GM12873 (cell line): ENCODE data around the gene KRT17.

Experiments used
- TF ChIP-seq, protein P1 (sequence below): IDR thresholded peaks from 2 replicates; pipeline ENCODE4 v1.5.1; 2012; ENCODE audit warnings: low read depth, mild to moderate bottlenecking, moderate library complexity, low read length, control low read depth; ENCODE audit not compliant: insufficient read depth; ENCODE audit errors: missing control alignments

KRT17 gene

GRCh38 chr17:41578538-41578937 is 45.8 kb downstream of the KRT17 start:
- TF ChIP-seq, protein P1, sequence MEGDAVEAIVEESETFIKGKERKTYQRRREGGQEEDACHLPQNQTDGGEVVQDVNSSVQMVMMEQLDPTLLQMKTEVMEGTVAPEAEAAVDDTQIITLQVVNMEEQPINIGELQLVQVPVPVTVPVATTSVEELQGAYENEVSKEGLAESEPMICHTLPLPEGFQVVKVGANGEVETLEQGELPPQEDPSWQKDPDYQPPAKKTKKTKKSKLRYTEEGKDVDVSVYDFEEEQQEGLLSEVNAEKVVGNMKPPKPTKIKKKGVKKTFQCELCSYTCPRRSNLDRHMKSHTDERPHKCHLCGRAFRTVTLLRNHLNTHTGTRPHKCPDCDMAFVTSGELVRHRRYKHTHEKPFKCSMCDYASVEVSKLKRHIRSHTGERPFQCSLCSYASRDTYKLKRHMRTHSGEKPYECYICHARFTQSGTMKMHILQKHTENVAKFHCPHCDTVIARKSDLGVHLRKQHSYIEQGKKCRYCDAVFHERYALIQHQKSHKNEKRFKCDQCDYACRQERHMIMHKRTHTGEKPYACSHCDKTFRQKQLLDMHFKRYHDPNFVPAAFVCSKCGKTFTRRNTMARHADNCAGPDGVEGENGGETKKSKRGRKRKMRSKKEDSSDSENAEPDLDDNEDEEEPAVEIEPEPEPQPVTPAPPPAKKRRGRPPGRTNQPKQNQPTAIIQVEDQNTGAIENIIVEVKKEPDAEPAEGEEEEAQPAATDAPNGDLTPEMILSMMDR, result no peak

DNA sequence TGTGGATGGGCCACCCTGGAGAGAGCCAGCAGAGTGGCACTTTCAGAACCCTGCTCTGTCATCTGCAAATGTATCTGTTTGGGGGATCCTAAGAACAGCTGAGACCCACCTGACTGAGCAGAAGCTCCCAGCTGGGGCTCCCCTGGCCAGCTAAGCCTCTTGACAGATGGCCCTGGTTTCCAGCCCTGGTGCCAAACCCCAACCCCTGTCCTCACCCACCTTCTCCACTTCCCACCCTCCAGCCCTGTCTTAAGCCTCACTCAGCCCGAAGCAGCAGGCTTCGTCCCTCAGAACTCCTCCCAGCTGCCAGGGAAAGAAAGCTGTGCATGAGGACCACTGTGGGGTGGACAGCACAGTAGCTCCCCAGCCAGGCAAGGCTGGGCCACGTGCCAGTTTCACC is 49.0 kb downstream of the KRT17 start:
- TF ChIP-seq, protein P1, result no peak

GRCh38 chr17:41571561-41572434 is 52.6 kb downstream of the KRT17 start, which contains the start of gene KRT9:
KRT9 (minus strand) TSS chr17:41572059; CDS start chr17:41571992, 67 bp downstream.
- TF ChIP-seq, protein P1, result no peak
